Stimulated activated CD8-positive, alpha-beta memory T cell treated with anti-CD3 and anti-CD28 coated beads, Interleukin-4, amount 100 ng/mL, for 24 hours (primary cell): ENCODE results near the gene GOLGA8S.
"Not testable (repeated sequence)": the region's sequence is repeated elsewhere in the genome, so short reads cannot be mapped to it uniquely, and the experiment has no call there.

ENCODE experiments used
- DNase-seq: peaks from one replicate; pipeline ENCODE4 v3.0.0-alpha.2; 2020; ENCODE audit warnings: low read depth

The GOLGA8S gene, protein sequence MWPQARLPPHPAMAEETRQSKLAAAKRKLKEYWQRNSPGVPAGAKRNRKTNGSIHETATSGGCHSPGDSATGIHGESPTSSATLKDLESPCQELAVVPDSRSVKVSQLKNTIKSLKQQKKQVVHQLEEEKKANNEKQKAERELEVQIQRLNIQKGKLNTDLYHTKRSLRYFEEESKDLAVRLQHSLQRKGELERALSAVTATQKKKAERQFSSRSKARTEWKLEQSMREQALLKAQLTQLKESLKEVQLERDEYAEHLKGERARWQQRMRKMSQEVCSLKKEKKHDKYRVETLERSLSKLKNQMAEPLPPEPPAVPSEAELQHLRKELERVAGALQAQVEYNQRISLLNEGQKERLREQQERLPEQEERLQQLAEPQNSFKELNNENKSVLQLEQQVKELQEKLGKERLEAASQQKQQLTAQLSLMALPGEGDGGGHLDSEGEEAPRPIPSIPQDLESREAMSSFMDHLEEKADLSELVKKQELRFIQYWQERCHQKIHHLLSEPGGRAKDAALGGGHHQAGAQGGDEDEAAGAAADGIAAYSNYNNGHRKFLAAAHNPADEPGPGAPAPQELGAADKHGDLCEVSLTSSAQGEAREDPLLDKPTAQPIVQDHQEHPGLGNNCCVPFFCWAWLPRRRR

GRCh38 chr15:23354448-23354847 is at the start of gene GOLGA8S:
Gene GOLGA8S, plus strand, starts transcription at chr15:23354748. Its CDS starts 62 bp downstream, at chr15:23354810.
- DNase-seq, result not testable (repeated sequence)

DNA sequence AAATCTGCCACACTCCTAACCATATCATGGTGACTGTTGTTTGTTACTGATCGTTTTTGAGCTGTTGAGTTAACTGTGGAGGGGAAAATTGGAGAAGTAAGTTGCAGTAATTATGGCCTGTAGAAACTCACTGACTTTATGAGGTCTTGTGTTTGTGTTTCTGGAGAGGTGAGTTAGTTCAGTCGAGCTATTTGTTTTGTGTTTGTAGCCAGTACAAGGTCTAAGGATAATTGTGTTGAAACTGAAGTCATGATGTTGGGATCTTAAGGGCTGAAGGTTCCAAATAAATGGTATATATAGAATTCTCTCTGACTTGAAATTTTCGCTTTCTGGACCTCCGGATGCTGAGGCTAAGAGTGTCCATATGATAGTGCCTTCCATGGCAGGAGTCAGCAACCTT is 49.7 kb upstream of the GOLGA8S start:
- not testable (repeated sequence) for DNase-seq

- not testable (repeated sequence) for DNase-seq
Observed at GRCh38 chr15:23305921-23306320, 48.6 kb upstream of the GOLGA8S start.

GRCh38 chr15:23311233-23311632 is 43.3 kb upstream of the GOLGA8S start:
- DNase-seq, result not testable (repeated sequence)

DNA sequence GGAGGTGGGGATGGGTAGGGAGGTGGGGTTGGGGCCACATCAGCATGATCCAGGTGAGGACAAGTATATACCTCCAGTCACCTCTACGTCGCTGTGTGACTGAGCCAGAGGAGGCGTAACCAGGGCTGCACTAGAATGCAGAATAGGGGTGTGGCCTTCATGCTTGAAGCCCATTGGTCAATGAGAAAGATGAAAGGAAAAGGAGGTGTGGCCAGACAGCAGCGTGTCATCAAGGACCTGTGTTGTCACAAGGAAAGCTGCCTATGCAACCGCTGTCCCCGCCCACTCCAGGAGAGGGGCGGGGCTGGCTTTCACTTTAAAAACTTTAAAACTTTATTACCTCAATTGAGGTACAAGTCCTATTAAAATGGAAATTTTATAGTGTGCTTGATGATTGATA is 20.5 kb upstream of the GOLGA8S start, which contains the start of gene GOLGA6L26:
Gene GOLGA6L26 (minus strand): TSS at position 101 of the 400 bp plus-strand sequence. CDS start 61 bp downstream, at position 40.
- DNase-seq, result not testable (repeated sequence)

- DNase-seq, result not testable (repeated sequence)
Observed at GRCh38 chr15:23362622-23363021, 8.1 kb downstream of the GOLGA8S start.

GRCh38 chr15:23364261-23364660 is 9.7 kb downstream of the GOLGA8S start:
- DNase-seq, result not testable (repeated sequence)

DNA sequence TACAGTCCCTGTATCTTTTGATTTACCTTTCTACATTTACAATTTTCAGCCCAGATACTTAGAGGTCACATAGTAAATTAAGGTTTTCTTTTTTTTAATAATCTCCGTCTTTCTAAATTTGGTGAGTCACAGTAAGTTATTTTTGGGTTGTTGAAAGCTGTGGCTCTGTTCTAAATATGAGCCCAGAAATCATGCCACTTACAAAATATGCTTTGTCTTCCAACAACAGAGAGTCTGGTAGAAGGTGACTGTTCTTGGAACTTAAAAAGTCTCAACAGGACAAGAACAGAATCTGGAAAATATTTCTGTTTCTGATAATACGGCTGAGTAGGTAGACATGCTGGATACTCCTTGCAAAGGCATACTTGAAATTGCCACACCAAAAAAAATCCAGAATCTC is 16.0 kb downstream of the GOLGA8S start:
- DNase-seq, result no peak

DNA sequence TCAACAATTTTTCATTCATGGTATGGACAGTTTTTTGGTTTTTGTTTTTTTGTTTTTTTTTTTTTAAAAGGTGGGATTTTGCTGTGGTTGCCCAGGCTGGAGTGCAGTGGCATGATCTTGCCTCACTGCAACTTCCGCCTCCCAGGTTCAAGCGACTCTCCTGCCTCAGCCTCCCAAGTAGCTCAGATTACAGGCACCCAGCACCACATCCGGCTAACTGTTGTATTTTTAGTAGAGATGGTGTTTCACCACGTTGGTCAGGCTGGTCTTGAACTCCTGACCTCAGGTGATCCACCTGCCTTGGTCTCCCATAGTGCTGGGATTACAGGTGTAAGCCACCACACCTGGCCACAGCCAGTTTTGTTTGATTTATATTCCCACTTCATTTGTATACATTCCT is 16.6 kb downstream of the GOLGA8S start:
- not testable (repeated sequence) for DNase-seq

- DNase-seq, result not testable (repeated sequence)
Observed at GRCh38 chr15:23371868-23372267, 17.3 kb downstream of the GOLGA8S start.

- DNase-seq, result no peak
Observed at GRCh38 chr15:23372284-23372683, 17.7 kb downstream of the GOLGA8S start.

- not testable (repeated sequence) for DNase-seq
Observed at GRCh38 chr15:23372891-23373600, 18.5 kb downstream of the GOLGA8S start.

- not testable (repeated sequence) for DNase-seq
Observed at GRCh38 chr15:23374226-23374625, 19.7 kb downstream of the GOLGA8S start.

GRCh38 chr15:23378946-23379345 is 24.4 kb downstream of the GOLGA8S start:
- DNase-seq, result not testable (repeated sequence)

DNA sequence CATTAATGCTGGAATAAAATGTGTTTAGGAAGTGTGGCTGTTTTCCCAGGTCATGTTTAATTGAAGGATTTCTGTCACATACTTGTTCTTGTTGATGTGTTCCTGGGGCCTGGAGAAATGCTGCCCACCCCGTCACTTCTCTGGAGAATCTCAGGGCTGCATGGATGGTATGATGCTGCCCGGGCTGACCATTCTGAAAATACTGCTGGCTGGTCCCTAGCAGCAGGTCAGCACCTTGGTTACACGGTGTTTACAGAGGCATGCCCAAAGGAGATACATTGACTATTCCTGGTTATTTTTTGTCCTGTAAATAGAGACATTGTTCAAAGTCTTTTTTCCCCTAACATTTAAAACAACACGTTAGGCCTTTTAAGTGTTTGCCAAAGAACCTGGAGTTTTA is 26.2 kb downstream of the GOLGA8S start:
- not testable (repeated sequence) for DNase-seq

- DNase-seq, result not testable (repeated sequence)
Observed at GRCh38 chr15:23381192-23381591, 26.6 kb downstream of the GOLGA8S start.

GRCh38 chr15:23384371-23384770 is 29.8 kb downstream of the GOLGA8S start:
- no peak for DNase-seq

DNA sequence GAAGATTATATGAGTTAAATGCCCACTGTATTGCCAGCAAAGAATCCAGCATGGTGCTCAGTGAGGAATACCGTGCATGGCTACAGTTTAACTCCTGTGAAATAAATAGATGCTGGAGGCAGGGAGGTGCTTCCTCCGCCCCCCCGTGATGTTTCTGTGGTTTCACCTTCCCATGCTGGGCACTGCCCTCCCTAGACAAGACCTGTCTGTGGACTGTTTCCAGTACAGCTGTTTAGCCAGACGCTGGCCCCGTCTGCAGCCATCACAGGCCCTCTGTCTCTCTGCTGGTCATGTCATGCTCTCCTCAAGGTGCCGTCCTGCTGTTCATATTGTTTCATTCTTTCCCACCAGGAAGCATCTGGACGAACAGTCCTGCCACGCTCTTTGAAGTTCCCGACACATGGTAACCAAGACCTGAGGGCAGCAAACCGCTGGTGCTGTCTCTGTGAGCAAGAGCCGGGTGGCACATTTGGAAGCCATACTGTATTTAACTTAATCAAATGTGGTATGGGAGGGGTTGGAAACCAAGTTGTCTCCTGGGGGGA is 31.4 kb downstream of the GOLGA8S start:
- no peak for DNase-seq

DNA sequence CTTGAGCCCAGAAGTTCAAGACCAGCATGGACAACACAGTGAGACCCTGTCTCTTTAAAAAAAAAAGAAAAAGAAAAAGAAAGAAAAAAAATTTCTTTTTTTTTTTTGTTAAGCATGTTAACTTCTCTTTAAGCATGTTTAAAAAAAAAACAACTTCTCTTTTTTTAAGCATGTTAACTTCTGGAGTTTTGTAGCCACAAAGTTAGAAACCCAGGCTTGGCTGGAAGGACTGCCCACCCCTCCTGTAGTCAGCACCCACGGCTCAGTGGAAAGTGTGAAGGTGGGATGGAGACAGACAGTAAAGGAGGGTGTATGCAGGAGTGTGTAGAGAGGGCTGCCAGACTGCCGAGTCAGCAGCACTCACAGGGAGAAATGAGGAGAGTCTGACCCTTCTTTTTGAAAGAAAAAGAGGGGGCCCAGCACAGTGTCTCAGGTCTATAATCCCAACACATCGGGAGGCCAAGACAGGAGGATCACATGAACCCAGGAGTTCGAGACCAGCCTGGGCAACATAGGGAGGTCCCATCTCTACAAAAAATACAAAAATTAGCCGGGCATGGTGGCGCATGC is 33.2 kb downstream of the GOLGA8S start:
- DNase-seq, result no peak

DNA sequence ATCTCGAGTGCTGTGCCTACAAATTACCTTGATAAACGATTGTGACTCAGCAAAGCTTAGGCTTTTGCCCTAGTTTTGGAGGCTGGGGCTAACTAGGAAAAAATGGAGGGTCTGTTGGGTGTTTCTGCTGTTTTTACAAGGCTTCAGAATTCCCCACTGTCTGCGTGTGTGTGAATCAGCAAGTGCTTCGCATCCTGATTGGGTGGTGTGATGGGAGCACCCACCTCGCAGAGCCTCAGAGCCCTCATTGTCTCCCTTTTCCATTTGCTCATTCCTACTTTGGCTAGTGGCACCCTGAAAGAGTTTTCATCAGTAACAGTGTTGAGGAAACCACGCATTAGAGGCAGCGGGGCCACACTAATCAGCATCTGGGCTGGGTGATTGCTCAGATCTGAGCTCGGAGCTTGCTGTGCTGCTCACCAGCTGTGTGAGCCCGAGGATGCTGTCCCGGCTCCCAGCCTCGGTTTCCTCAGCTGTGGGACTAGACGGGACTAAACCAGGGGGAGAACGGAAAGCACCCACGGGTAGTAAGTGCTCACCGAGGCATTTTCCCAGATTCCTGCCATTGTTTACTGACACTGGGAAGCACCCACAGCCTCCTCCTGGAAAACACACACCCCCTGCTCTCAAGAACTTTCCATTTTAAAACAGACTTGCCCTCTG is 40.6 kb downstream of the GOLGA8S start:
- DNase-seq, result no peak

- no peak for DNase-seq
Observed at GRCh38 chr15:23395832-23396231, 41.3 kb downstream of the GOLGA8S start.
